OCI-LY7 (cell line): ENCODE results near the gene BTRC. TPM values are rescaled to one million over a fixed set of nuclear protein-coding genes. Genes with fewer than 3 reads are reported as not detected.

Experiments used
- BruUV-seq: library from RNA; stranded (reverse); fragments of 400-500 nt; replicated peaks from 2 replicates; lab custom pipeline; 2021; lab: Mats Ljungman, UMichigan
- CTCF ChIA-PET: fragments of 300-600 bp; sonication (Branson Sonifier 250); formaldehyde crosslinking; loops from one replicate; lab custom pipeline; 2022; ENCODE audit warnings: antibody characterized with exemption; ENCODE audit not compliant: unreplicated experiment; lab: Charles Lee
- POLR2A ChIA-PET: fragments of 300-600 bp; sonication (Branson Sonifier 250); formaldehyde crosslinking; loops from one replicate; lab custom pipeline; 2022; ENCODE audit warnings: antibody characterized with exemption; lab: Charles Lee
- DNase-seq: peaks from one replicate; pipeline ENCODE4 v3.0.0-alpha.2; 2015; ENCODE audit warnings: low spot score
- H2AFZ ChIP-seq: fragments of 200-600 bp; sonication (generic), shearing (Covaris generic); 2 replicates; pipeline ENCODE4 v1.6.1; 2014; ENCODE audit warnings: mild to moderate bottlenecking, antibody characterized with exemption, low read length, moderate library complexity
- H3K27ac ChIP-seq: fragments of 200-600 bp; sonication (generic); 2 replicates; pipeline ENCODE4 v1.5.1; 2014; ENCODE audit warnings: mixed run types, low read depth, mild to moderate bottlenecking, moderate library complexity, low read length, inconsistent platforms; ENCODE audit not compliant: poor library complexity, severe bottlenecking
- H3K36me3 ChIP-seq: fragments of 200-600 bp; sonication (generic); 2 replicates; pipeline ENCODE4 v1.6.1; 2014; ENCODE audit warnings: mild to moderate bottlenecking, antibody characterized with exemption, low read length, moderate library complexity, mixed read lengths; ENCODE audit not compliant: insufficient read depth
- H3K4me1 ChIP-seq: fragments of 200-600 bp; sonication (generic); 2 replicates; pipeline ENCODE4 v1.5.1; 2014; ENCODE audit warnings: mild to moderate bottlenecking, low read length; ENCODE audit not compliant: insufficient read depth, poor library complexity, severe bottlenecking
- H3K4me2 ChIP-seq: fragments of 200-600 bp; sonication (generic); 2 replicates; pipeline ENCODE4 v1.6.1; 2014; ENCODE audit warnings: mild to moderate bottlenecking, low read length
- H3K4me3 ChIP-seq: fragments of 200-600 bp; sonication (generic); 2 replicates; pipeline ENCODE4 v1.5.1; 2014; ENCODE audit warnings: mild to moderate bottlenecking, low read depth, low read length; ENCODE audit not compliant: poor library complexity, severe bottlenecking
- H3K79me2 ChIP-seq: fragments of 200-600 bp; sonication (generic); 2 replicates; pipeline ENCODE4 v1.6.1; 2016; ENCODE audit warnings: low read depth, mild to moderate bottlenecking, low read length, moderate library complexity, mixed read lengths; ENCODE audit not compliant: insufficient read depth
- H3K9me2 ChIP-seq: fragments of 200-600 bp; sonication (generic); 2 replicates; pipeline ENCODE4 v1.6.1; 2016; ENCODE audit warnings: mild to moderate bottlenecking, low read length, mixed read lengths; ENCODE audit not compliant: insufficient read depth
- H3K9me3 ChIP-seq: fragments of 200-600 bp; sonication (generic); 2 replicates; pipeline ENCODE4 v1.6.1; 2014; ENCODE audit warnings: mild to moderate bottlenecking, mixed run types, low read length, mixed read lengths
- H4K20me1 ChIP-seq: fragments of 200-600 bp; sonication (generic); 2 replicates; pipeline ENCODE4 v1.6.1; 2014; ENCODE audit warnings: mild to moderate bottlenecking, antibody characterized with exemption, low read length, moderate library complexity, mixed read lengths; ENCODE audit not compliant: insufficient read depth
- EZH2phosphoT487 ChIP-seq: fragments of 200-600 bp; sonication (generic); IDR thresholded peaks from 2 replicates; pipeline ENCODE4 v1.6.1; 2018; ENCODE audit warnings: low read depth, borderline replicate concordance, mild to moderate bottlenecking, mixed run types, antibody characterized with exemption, low read length, moderate library complexity, mixed read lengths
- intact Hi-C: fragments of 100-400 bp; cut with micrococcal nuclease; formaldehyde crosslinking; loops from one replicate; pipeline ENCODE4 v1.10.0; 2022; ENCODE audit not compliant: unreplicated experiment
- total RNA-seq, 2 experiments: library from RNA; depleted of rRNA in 1 of 2; stranded (reverse); fragments of >200 nt in 1 of 2; shearing (Covaris generic) in 1 of 2; gene quantifications; 2 replicates each; pipeline ENCODE4 v1.2.3, GENCODE V29; 2014 to 2022
- TF ChIP-seq, protein P1 (sequence below): fragments of 200-600 bp; sonication (generic); conservative IDR thresholded peaks from 2 replicates; pipeline ENCODE4 v1.5.1; 2014; ENCODE audit warnings: mild to moderate bottlenecking, antibody characterized with exemption, low read length, moderate library complexity, mixed read lengths

Gene BTRC
- total RNA-seq, 2 experiments from 2014 or later, result 6.1 to 17.8 TPM

DNA sequence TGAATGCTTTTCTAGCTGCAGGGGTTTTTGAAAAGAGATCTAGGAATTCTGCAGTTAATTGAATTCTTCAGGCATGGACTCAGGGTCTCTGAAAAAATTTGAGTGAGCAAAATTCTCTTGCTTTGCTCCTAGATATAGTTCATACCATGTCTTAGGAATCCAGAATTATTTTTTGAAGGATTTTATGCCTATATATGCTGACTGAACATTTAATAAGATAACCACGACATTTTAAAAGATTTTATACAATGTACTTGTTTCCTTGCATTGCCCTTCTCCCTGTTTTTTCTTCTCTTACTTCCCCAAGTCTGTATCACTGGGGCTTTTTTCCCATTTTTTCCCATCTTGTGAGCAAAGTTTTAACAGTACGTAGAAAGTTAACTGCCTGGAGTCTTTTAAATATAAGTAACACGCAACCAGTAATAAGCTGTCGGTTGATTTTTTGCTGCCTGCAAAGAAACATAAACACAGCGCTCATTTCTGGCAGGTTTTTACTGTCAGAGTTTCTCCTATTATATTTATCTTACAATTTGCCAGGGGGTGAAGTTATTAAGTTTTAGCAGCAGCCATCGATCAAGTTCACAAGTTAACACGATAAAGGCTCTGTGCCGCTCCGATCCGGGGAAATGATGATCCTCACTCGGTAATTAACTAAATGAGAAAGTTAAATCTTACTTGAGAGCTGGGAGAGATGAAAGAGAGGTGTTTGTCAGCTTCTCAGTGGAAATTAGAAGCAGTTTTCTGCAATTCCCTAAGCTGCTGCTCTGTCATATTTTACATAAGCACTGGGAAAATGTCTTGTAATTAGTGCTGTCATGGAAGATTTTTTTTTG, 153.1 kb downstream of the BTRC start:
- ChIA-PET POLR2A (interaction anchor here (0.6 to 1.8 kb wide), 2 partner anchors 10 to 20 kb away, joined by 3 to 5 read pairs; no protein-coding TSS in a partner anchor), CTCF (no interaction called here)
- BruUV-seq, result no TSS peak
- Histone ChIP-seq H3K9me3 (no peaks in the 10 kb centered on the region), H4K20me1 (no peaks in the 10 kb centered on the region), H3K4me3 (no peak overlapping the region), H3K4me1 (no peaks in the 10 kb centered on the region), H3K27ac (no peak overlapping the region), H3K36me3 (no peaks in the 10 kb centered on the region), H2AFZ (no peak overlapping the region), H3K79me2 (no peaks in the 10 kb centered on the region), H3K9me2 (no peaks in the 10 kb centered on the region), H3K4me2 (no peak overlapping the region)
- intact Hi-C loops, result no loop called here
- TF ChIP-seq, protein P1, sequence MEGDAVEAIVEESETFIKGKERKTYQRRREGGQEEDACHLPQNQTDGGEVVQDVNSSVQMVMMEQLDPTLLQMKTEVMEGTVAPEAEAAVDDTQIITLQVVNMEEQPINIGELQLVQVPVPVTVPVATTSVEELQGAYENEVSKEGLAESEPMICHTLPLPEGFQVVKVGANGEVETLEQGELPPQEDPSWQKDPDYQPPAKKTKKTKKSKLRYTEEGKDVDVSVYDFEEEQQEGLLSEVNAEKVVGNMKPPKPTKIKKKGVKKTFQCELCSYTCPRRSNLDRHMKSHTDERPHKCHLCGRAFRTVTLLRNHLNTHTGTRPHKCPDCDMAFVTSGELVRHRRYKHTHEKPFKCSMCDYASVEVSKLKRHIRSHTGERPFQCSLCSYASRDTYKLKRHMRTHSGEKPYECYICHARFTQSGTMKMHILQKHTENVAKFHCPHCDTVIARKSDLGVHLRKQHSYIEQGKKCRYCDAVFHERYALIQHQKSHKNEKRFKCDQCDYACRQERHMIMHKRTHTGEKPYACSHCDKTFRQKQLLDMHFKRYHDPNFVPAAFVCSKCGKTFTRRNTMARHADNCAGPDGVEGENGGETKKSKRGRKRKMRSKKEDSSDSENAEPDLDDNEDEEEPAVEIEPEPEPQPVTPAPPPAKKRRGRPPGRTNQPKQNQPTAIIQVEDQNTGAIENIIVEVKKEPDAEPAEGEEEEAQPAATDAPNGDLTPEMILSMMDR, result no peak
- no peak for TF ChIP-seq EZH2phosphoT487
- no peak for DNase-seq

DNA sequence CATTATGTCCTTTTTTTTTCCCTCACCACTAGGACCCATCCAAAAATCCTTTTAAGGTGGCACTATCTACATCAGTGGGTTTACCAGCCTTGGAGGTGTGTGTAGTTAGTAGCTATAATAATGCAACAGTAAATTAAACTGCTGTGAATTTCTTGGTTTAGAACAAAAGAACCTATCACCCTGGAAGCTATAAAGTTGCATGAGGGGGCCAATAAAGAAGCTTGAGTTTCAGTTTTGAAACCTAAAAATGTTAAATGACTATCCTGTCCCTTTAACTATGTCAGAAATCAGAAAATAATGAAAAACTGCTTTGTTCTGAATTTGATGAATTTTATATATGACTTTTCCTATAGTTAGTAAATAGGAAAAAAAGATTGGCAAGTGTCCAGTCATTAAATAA, 153.9 kb downstream of the BTRC start:
- no peak for DNase-seq
- H3K27ac ChIP-seq, result no peak overlapping the region
- no peaks in the 10 kb centered on the region for H3K9me3 ChIP-seq
- TF ChIP-seq EZH2phosphoT487, result no peak
- TF ChIP-seq, protein P1, result no peak
- H4K20me1 ChIP-seq, result no peaks in the 10 kb centered on the region
- H3K9me2 ChIP-seq, result no peaks in the 10 kb centered on the region
- BruUV-seq, result no TSS peak
- no peaks in the 10 kb centered on the region for H3K36me3 ChIP-seq
- ChIA-PET CTCF (no interaction called here), POLR2A (interaction anchor here (1.8 kb wide), 1 partner anchor 9 kb away, joined by 5 read pairs; no protein-coding TSS in a partner anchor)
- no peak overlapping the region for H3K4me3 ChIP-seq
- no peak overlapping the region for H3K4me2 ChIP-seq
- intact Hi-C loops, result no loop called here
- H3K79me2 ChIP-seq, result no peaks in the 10 kb centered on the region
- no peak overlapping the region for H2AFZ ChIP-seq
- H3K4me1 ChIP-seq, result no peaks in the 10 kb centered on the region

DNA sequence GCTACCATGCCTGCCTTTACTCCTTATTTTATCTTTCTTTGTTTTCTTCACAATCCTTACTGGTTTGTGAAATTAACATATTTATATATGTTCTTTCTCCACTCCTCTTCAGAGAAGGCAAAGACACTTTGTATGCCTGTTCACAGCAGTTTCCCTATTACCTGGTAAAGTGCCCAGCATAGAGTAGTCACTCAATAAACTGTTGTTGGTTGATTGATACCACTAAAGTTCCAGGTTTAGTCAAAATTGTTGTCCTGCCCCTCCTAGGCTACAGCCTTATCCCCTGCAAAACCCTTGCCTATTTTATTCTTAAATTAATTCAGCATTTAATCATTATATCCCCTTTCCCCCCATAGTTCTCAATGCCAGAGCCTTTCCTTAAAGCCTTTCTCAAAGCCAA, 158.0 kb downstream of the BTRC start:
- no peak overlapping the region for H3K27ac ChIP-seq
- H4K20me1 ChIP-seq, result no peaks in the 10 kb centered on the region
- no peaks in the 10 kb centered on the region for H3K36me3 ChIP-seq
- ChIA-PET POLR2A (no interaction called here), CTCF (no interaction called here)
- H3K79me2 ChIP-seq, result no peaks in the 10 kb centered on the region
- no TSS peak for BruUV-seq
- no peak overlapping the region for H2AFZ ChIP-seq
- no peak overlapping the region for H3K4me3 ChIP-seq
- TF ChIP-seq, protein P1, result no peak
- TF ChIP-seq EZH2phosphoT487, result no peak
- no peak overlapping the region for H3K4me2 ChIP-seq
- no peaks in the 10 kb centered on the region for H3K9me2 ChIP-seq
- no peaks in the 10 kb centered on the region for H3K4me1 ChIP-seq
- no peaks in the 10 kb centered on the region for H3K9me3 ChIP-seq
- no peak for DNase-seq
- intact Hi-C loops, result no loop called here
